Adrenal gland (tissue), 12 donors: ENCODE measurements around the gene SBK3. TPM values are rescaled to one million over a fixed set of nuclear protein-coding genes. Genes with fewer than 3 reads are reported as not detected.

Experiments
- DNase-seq, 7 donors: peaks; one replicate each; pipeline ENCODE4 v3.0.0-alpha.2; 2019 to 2020
- H3K27ac ChIP-seq, 5 donors: fragments of 200-600 bp; sonication (generic) in 4 of 5; 1 replicate in 3 of 5; 2 replicates in 2 of 5; pipeline versions ENCODE4 v1.5.1 to v1.8.0; 2016 to 2020; ENCODE audit warnings: mild to moderate bottlenecking in 1 of 5
- H3K27me3 ChIP-seq: fragments of 200-600 bp; 2 replicates; pipeline ENCODE4 v1.8.0; 2021
- H3K36me3 ChIP-seq, 2 donors: fragments of 200-600 bp; replicated peaks in 1 of 2; 1 replicate in 1 of 2; 2 replicates in 1 of 2; pipeline versions ENCODE4 v1.5.1 to v1.8.0; 2018 to 2022
- H3K4me1 ChIP-seq, 2 donors: fragments of 200-600 bp; replicated peaks in 1 of 2; 1 replicate in 1 of 2; 2 replicates in 1 of 2; pipeline versions ENCODE4 v1.5.1 to v1.8.0; 2018 to 2021
- H3K4me3 ChIP-seq, 4 donors: fragments of 200-600 bp; sonication (generic) in 3 of 4; one replicate each; pipeline ENCODE4 v1.5.1; 2016 to 2018
- H3K9me3 ChIP-seq, 3 donors: fragments of 200-600 bp; sonication (generic) in 1 of 3; replicated peaks in 1 of 3; 1 replicate in 2 of 3; 2 replicates in 1 of 3; pipeline versions ENCODE4 v1.5.1 to v1.8.0; 2016 to 2021
- CTCF ChIP-seq, 6 experiments: fragments of 450-650 bp in 4 of 6; fragments of 200-600 bp in 2 of 6; sonication (generic) in 1 of 6; IDR thresholded peaks; 1 replicate in 5 of 6; 2 replicates in 1 of 6; pipeline versions ENCODE4 v1.5.1 to v1.8.0; 2016 to 2021; ENCODE audit warnings: antibody characterized with exemption in 6 of 6, mild to moderate bottlenecking in 2 of 6, moderate library complexity in 1 of 6
- POLR2A ChIP-seq, 2 donors: fragments of 450-650 bp; IDR thresholded peaks; one replicate each; pipeline ENCODE4 v1.6.1; 2017; ENCODE audit warnings: antibody characterized with exemption in 2 of 2, mild to moderate bottlenecking in 2 of 2, moderate library complexity in 1 of 2
- WGBS, 4 donors: extraction: QIAGEN DNeasy Blood & Tissue Kit in 2 of 4; methylation state at CpG; one replicate each; pipeline versions ENCODE4 v1.1.5 to v1.1.7; 2013 to 2017; 5-methylcytosine and 5-hydroxymethylcytosine counted together
- intact Hi-C, 2 donors: fragments of 100-400 bp; cut with DNase I; formaldehyde crosslinking; loops; one replicate each; pipeline versions ENCODE4 v1.14.1 to v1.15.0; 2022 to 2023
- polyA plus RNA-seq, 3 donors: library from polyadenylated mRNA; stranded (reverse); fragments of 200-250 nt in 2 of 3; fragments of 350-450 nt in 1 of 3; fragmentation: Illumina TruSeq in 1 of 3; extraction: RNeasy Lipid Tissue Mini Kit (QIAGEN cat#74804) in 1 of 3; gene quantifications; one replicate each; pipeline ENCODE4 v1.2.3, GENCODE V29; 2013 to 2014
- total RNA-seq, 9 donors: library from RNA; depleted of rRNA in 4 of 9; stranded (reverse); fragments of >200 nt in 4 of 9; fragments of 120-200 nt in 1 of 9; fragmentation: NEBNext Ultra II Directional in 1 of 9; extraction: Animal tissue kit (Norgen Biotek cat#: 25700) in 1 of 9; gene quantifications; one replicate each; pipeline versions ENCODE4 v1.1.0 to v1.2.4, GENCODE V29; 2013 to 2023
- donor health status: healthy with polysubstance abuse.
- donor health status: Bipolar disorder and iron deficiency.
- donor health status: DM: yes; HTN: yes; CAD: no.
- donor health status: DM: no; HTN: no; CAD: no.
- donor health status: DM: no; HTN: no; CAD: no.
- donor health status: DM: yes; HTN: yes; CAD: no.

The SBK3 gene
- total and polyA plus RNA-seq, 12 donors: 0.10 to 0.68 (median 0.18) TPM; not detected in 9

DNA sequence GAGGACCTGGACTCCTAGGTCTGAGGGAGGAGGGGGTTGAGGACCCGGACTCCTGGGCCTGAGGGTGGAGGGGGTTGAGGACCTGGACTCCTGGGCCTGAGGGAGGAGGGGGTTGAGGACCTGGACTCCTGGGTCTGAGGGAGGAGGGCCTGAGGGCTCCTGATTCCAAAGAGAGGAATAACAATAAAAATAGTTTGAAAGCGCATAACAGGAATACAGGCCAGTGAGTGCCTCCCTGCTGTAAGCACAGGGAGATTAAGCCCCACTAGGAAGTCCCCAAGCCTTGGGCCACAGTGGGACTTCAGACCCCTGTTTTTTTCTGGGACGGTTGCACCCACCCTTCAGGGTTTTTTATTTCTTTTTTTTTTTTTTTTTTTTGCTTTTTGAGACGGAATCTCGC lies 7.2 kb downstream of the SBK3 start:
- Histone ChIP-seq H3K4me3 (no peak overlapping the region), H3K27me3 (peaks cover 7% of the 10 kb centered on the region), H3K4me1 (no peaks in the 10 kb centered on the region), H3K9me3 (no peaks in the 10 kb centered on the region), H3K27ac (no peak overlapping the region), H3K36me3 (no peaks in the 10 kb centered on the region)
- TF ChIP-seq CTCF (IDR thresholded peaks at IDR 0.05) (no peak), POLR2A (IDR thresholded peaks at IDR 0.05) (no peak)
- no peak for DNase-seq
- WGBS, 4 donors: 80 to 90% (median 84%) methylated on average over 5 of the region's 5 CpGs
- intact Hi-C loops: loop anchor here in 1 of 2 donors (5.0 kb wide), 1 partner anchor 34 kb away; no protein-coding TSS in a partner anchor

DNA sequence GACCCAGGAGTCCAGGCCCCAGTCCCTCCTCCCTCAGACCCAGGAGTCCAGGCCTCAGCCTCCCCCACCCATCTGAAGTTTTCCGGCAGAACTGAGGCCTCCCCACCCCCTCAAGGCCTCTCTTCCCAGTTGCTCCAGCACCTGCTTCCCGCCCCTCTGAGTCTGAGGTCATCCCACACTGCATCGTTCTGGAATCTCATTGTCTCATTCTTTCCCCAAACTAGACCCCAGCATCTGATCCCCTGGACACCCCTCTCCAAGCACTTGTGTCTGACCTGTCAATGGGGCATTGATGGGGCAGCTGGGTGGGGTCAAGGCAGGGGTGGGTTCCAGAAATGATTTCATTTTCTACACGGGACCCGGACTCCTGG lies 7.6 kb downstream of the SBK3 start:
- 51 to 64% (median 59%) methylated on average over 4 to 5 of the region's 5 CpGs for WGBS, 4 donors
- intact Hi-C loops: loop anchor here in 1 of 2 donors (5.0 kb wide), 1 partner anchor 35 kb away; no protein-coding TSS in a partner anchor

DNA sequence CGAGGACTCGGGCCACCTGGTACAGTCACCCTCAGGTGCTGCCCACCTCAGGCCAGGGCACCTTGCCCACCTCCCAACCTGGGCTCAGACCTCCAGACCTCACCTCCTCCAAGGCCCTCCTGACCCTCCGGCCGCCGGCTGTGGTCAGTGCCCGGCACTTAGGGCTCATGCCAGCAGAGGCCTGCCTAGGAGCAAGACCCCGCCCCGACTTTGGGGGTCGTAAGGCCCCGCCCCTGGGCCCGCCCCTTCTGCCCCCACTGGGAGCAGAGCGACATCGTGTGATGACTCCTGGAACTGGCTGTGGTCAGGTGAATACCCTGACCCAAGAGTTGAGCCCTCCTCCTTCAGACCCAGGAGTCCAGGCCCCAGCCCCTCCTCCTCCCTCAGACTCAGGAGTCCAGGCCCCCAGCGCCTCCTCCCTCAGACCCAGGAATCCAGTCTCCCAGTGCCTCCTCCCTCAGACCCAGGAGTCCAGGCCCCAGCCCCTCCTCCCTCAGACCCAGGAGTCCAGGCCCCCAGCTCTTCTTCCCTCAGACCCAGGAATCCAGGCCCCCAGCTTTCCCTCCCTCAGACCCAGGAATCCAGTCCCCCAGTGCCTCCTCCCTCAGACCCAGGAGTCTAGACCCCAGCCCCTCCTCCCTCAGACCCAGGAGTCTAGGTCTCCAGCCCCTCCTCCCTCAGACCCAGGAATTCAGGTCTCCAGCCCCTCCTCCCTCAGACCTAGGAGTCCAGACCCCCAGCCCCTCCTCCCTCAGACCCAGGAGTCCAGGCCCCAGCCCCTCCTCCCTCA lies 8.2 kb downstream of the SBK3 start, which contains the start of gene SBK2:
Gene SBK2 (minus strand): TSS at position 183 of the 790 bp plus-strand sequence. CDS start 839 bp downstream, outside the sequence.
- Histone ChIP-seq H3K9me3 (no peaks in the 10 kb centered on the region), H3K36me3 (no peaks in the 10 kb centered on the region), H3K27me3 (peaks cover 7% of the 10 kb centered on the region), H3K27ac (no peak within 1 kb of the TSS), H3K4me1 (no peaks in the 10 kb centered on the region), H3K4me3 (no peak within 1 kb of the TSS)
- intact Hi-C loops: loop anchor here in 1 of 2 donors (5.0 kb wide), 1 partner anchor 35 kb away; no protein-coding TSS in a partner anchor
- WGBS, 4 donors: 11 to 32% (median 26%) methylated on average over 3 to 14 of the region's 14 CpGs
- TF ChIP-seq CTCF (IDR thresholded peaks at IDR 0.05) (no peak), POLR2A (IDR thresholded peaks at IDR 0.05) (no peak)
- no peak for DNase-seq

More for the DNA sequence above, 7.6 kb downstream of the SBK3 start:
- H3K4me3 ChIP-seq: no peak overlapping the region
- no peaks in the 10 kb centered on the region for H3K4me1 ChIP-seq
- TF ChIP-seq POLR2A (IDR thresholded peaks at IDR 0.05) (no peak), CTCF (IDR thresholded peaks at IDR 0.05) (no peak)
- peaks cover 7% of the 10 kb centered on the region for H3K27me3 ChIP-seq
- no peaks in the 10 kb centered on the region for H3K9me3 ChIP-seq
- no peak overlapping the region for H3K27ac ChIP-seq
- H3K36me3 ChIP-seq: no peaks in the 10 kb centered on the region
- DNase-seq: no peak

DNA sequence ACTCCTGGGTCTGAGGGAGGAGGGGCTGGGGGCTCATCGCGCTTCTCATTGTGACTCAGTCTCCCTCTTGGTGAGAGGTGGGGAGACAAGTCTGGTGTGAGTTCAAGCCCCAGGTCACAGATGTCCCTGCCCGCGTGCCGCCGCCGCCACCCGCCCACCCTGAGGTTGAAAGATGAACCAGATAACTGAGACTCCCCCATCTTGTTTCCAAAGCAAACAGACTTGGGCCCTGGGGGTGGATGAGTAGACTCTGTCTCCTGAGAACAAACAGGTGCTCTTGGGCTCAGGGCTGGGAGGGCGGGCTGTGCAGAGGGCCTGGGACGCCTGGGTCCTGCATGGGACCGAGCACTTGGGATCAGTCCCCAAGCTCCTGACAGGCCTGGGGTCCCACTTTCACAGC lies 9.0 kb downstream of the SBK3 start:
- WGBS, 4 donors: 83 to 93% (median 89%) methylated on average over 7 to 11 of the region's 11 CpGs; no CpG with 5 or more reads in 1 of the 4 donors
- Histone ChIP-seq H3K4me3 (no peak overlapping the region), H3K4me1 (no peaks in the 10 kb centered on the region), H3K9me3 (no peaks in the 10 kb centered on the region), H3K36me3 (no peaks in the 10 kb centered on the region), H3K27ac (no peak overlapping the region), H3K27me3 (peaks cover 7% of the 10 kb centered on the region)
- TF ChIP-seq CTCF (IDR thresholded peaks at IDR 0.05) (no peak), POLR2A (IDR thresholded peaks at IDR 0.05) (no peak)
- no peak for DNase-seq
- intact Hi-C loops: loop anchor here in 1 of 2 donors (5.0 kb wide), 1 partner anchor 36 kb away; no protein-coding TSS in a partner anchor
